Neural progenitor cell (in vitro differentiated cells): ENCODE results near the gene DESI2.

Experiments used
- EZH2 ChIP-seq: fragments of 200-600 bp; sonication (generic); IDR thresholded peaks from 2 replicates; pipeline ENCODE4 v1.6.1; 2017; ENCODE audit warnings: antibody characterized with exemption, mild to moderate bottlenecking, moderate library complexity
- EZH2phosphoT487 ChIP-seq: fragments of 200-600 bp; sonication (generic); IDR thresholded peaks from 2 replicates; pipeline ENCODE4 v1.6.1; 2017; ENCODE audit warnings: antibody characterized with exemption
- TF ChIP-seq, protein P1 (sequence below): fragments of 200-600 bp; sonication (generic); IDR thresholded peaks from 2 replicates; pipeline ENCODE4 v1.5.1; 2017; ENCODE audit warnings: antibody characterized with exemption, mild to moderate bottlenecking

DNA sequence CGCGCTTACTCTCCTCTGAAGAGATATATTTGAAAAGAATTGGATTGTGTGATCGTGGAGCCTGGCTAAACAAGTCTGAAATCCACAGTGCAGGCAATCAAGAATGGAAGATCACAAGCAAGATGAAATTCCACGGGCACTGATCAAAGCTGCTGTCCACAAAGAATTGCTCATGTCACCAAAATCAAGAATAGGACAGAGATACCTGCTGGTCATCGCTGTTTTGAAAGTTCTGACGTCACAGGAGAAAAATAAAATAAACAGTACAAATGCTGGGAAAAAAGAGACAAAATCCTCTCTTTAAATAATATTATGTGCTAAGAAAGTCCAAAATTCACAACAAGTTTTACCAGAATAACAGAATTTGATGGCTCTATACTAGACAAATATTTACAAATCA lies 12.0 kb upstream of the DESI2 start:
- TF ChIP-seq EZH2phosphoT487 = no peak
- TF ChIP-seq, protein P1, sequence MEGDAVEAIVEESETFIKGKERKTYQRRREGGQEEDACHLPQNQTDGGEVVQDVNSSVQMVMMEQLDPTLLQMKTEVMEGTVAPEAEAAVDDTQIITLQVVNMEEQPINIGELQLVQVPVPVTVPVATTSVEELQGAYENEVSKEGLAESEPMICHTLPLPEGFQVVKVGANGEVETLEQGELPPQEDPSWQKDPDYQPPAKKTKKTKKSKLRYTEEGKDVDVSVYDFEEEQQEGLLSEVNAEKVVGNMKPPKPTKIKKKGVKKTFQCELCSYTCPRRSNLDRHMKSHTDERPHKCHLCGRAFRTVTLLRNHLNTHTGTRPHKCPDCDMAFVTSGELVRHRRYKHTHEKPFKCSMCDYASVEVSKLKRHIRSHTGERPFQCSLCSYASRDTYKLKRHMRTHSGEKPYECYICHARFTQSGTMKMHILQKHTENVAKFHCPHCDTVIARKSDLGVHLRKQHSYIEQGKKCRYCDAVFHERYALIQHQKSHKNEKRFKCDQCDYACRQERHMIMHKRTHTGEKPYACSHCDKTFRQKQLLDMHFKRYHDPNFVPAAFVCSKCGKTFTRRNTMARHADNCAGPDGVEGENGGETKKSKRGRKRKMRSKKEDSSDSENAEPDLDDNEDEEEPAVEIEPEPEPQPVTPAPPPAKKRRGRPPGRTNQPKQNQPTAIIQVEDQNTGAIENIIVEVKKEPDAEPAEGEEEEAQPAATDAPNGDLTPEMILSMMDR = no peak
- TF ChIP-seq EZH2 = no peak
